NCI-H146 treated with DMSO at 0.1 percent for 48 hours (cell line): Measurements from ENCODE around the gene SLC9B2.
A peak's percentile ranks its signal among the peaks of the same experiment; 100 is the strongest.

ENCODE experiments used
- DNase-seq: peaks from one replicate; lab custom pipeline; 2025; ENCODE audit not compliant: unreplicated experiment; lab: John Stamatoyannopoulos, UW

Gene SLC9B2

GRCh38 chr4:103075894-103076746 is 441 bp downstream of the SLC9B2 start:
- DNase-seq, result peak; percentile 4

GRCh38 chr4:103075435-103075893 is 1.1 kb downstream of the SLC9B2 start:
- DNase-seq, result no peak

GRCh38 chr4:103074744-103075434 is 1.7 kb downstream of the SLC9B2 start:
- DNase-seq, result no peak

GRCh38 chr4:103073792-103074438 is 2.6 kb downstream of the SLC9B2 start:
- no peak for DNase-seq

GRCh38 chr4:103067841-103068547 is 8.6 kb downstream of the SLC9B2 start:
- DNase-seq, result no peak

GRCh38 chr4:103060453-103061148 is 16.0 kb downstream of the SLC9B2 start:
- no peak for DNase-seq

- DNase-seq, result no peak
These were observed 22.5 kb downstream of the SLC9B2 start for GRCh38 chr4:103054030-103054429.

GRCh38 chr4:103052779-103053178 is 23.8 kb downstream of the SLC9B2 start:
- DNase-seq, result no peak

GRCh38 chr4:103052145-103052544 is 24.4 kb downstream of the SLC9B2 start:
- DNase-seq, result no peak

GRCh38 chr4:103050736-103051436 is 25.7 kb downstream of the SLC9B2 start:
- no peak for DNase-seq

- DNase-seq, result no peak
These were observed 29.9 kb downstream of the SLC9B2 start for GRCh38 chr4:103046416-103047290.

GRCh38 chr4:103044183-103044582 is 32.4 kb downstream of the SLC9B2 start:
- DNase-seq, result no peak

- no peak for DNase-seq
These were observed 40.4 kb downstream of the SLC9B2 start for GRCh38 chr4:103036169-103036568.

GRCh38 chr4:103032574-103032973 is 44.0 kb downstream of the SLC9B2 start:
- no peak for DNase-seq

GRCh38 chr4:103030791-103031190 is 45.8 kb downstream of the SLC9B2 start:
- DNase-seq, result no peak

GRCh38 chr4:103029300-103029699 is 47.3 kb downstream of the SLC9B2 start:
- no peak for DNase-seq

- no peak for DNase-seq
These were observed 49.7 kb downstream of the SLC9B2 start for GRCh38 chr4:103026868-103027267.

GRCh38 chr4:103024996-103025395 is 51.6 kb downstream of the SLC9B2 start:
- DNase-seq, result no peak

- no peak for DNase-seq
These were observed 55.4 kb downstream of the SLC9B2 start for GRCh38 chr4:103021120-103021519.
